ENCODE data around the gene IL34.

DNA sequence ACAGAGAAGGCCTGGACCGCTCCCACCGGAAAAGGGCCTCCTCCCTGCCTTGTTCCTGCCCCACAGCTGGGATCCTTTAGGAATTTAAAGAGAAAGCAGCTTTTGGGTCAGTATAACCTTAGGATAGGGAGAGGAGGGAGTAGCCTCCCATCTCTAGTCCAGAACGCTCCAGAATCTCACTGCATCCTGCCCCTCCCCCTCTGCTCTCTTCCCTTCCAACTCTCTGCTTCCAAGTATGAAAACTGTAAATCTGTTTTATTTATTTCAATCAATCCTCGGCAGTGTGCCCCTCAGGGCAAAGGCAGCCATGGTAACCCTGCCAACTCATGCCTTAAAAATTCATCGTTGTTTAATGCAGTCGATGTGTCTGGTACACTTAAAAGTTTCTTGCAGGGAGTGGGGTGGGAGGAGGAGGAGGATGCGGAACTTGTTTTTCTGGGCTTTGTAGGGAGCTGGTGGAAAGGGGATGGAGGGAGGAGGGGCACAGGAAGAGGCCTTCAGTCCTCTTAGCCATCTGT, 60.6 kb downstream of the IL34 start:
- TF ChIP-seq EZH2 (IDR thresholded peaks at IDR 0.05) (no peak), POLR2AphosphoS5 (IDR thresholded peaks at IDR 0.05; ENCODE audit: borderline replicate concordance, low read depth, low read length) (no peak), FOXP2 (optimal IDR thresholded peaks at IDR 0.05; ENCODE audit: control extremely low read depth, extremely low read length, insufficient read depth) (no peak)
